RWPE2 (cell line): ENCODE results near the gene CDK14.

Source experiments
- ATAC-seq: fragments of 200-7000 bp; cut with Tn5 transposase; 3 replicates; pipeline ENCODE4 v1.9.1; 2021; ENCODE audit warnings: low read depth
- DNase-seq: peaks from one replicate; pipeline ENCODE4 v3.0.0-alpha.2; 2020; ENCODE audit warnings: low spot score
- H3K27ac ChIP-seq: fragments of 450-650 bp; 2 replicates; pipeline ENCODE4 v1.5.1; 2017; ENCODE audit warnings: mild to moderate bottlenecking; ENCODE audit not compliant: poor library complexity, severe bottlenecking
- H3K27me3 ChIP-seq: fragments of 250-450 bp; sonication (Bioruptor Pico); 2 replicates; pipeline ENCODE4 v1.5.1; 2021; ENCODE audit warnings: mild to moderate bottlenecking, moderate library complexity; ENCODE audit not compliant: insufficient read depth, poor library complexity, severe bottlenecking
- H3K36me3 ChIP-seq: fragments of 250-450 bp; sonication (Bioruptor Pico); 2 replicates; pipeline ENCODE4 v1.5.1; 2020; ENCODE audit warnings: low read depth, mild to moderate bottlenecking, moderate library complexity
- H3K4me1 ChIP-seq: fragments of 250-450 bp; sonication (Bioruptor Pico); 2 replicates; pipeline ENCODE4 v1.5.1; 2021; ENCODE audit warnings: mild to moderate bottlenecking, moderate library complexity; ENCODE audit not compliant: insufficient read depth, poor library complexity, severe bottlenecking
- H3K4me3 ChIP-seq: fragments of 250-450 bp; sonication (Bioruptor Pico); 2 replicates; pipeline ENCODE4 v1.5.1; 2021; ENCODE audit warnings: mild to moderate bottlenecking, moderate library complexity; ENCODE audit not compliant: severe bottlenecking
- H3K9me3 ChIP-seq: fragments of 250-450 bp; sonication (Bioruptor Pico); 2 replicates; pipeline ENCODE4 v1.5.1; 2021; ENCODE audit warnings: mild to moderate bottlenecking, moderate library complexity; ENCODE audit not compliant: severe bottlenecking
- CTCF ChIP-seq: fragments of 450-650 bp; IDR thresholded peaks from one replicate; pipeline ENCODE4 v1.5.1; 2017; ENCODE audit warnings: mild to moderate bottlenecking, moderate library complexity; ENCODE audit not compliant: poor library complexity, severe bottlenecking

The CDK14 gene

GRCh38 chr7:91080351-91080750, 484.2 kb downstream of the CDK14 start:
- H3K27ac ChIP-seq, result no peak overlapping the region
- TF ChIP-seq CTCF, result no peak
- no peak overlapping the region for H3K4me3 ChIP-seq
- no peaks in the 10 kb centered on the region for H3K36me3 ChIP-seq
- DNase-seq, result no peak
- H3K9me3 ChIP-seq, result no peaks in the 10 kb centered on the region
- no peaks in the 10 kb centered on the region for H3K4me1 ChIP-seq
- ATAC-seq, result no peak
- H3K27me3 ChIP-seq, result no peaks in the 10 kb centered on the region

GRCh38 chr7:91082038-91082437, 485.9 kb downstream of the CDK14 start:
- no peak for ATAC-seq
- no peaks in the 10 kb centered on the region for H3K4me1 ChIP-seq
- no peak for TF ChIP-seq CTCF
- no peak overlapping the region for H3K27ac ChIP-seq
- no peak overlapping the region for H3K4me3 ChIP-seq
- no peak for DNase-seq
- H3K36me3 ChIP-seq, result no peaks in the 10 kb centered on the region
- H3K27me3 ChIP-seq, result no peaks in the 10 kb centered on the region
- H3K9me3 ChIP-seq, result no peaks in the 10 kb centered on the region

- DNase-seq (no peak), ATAC-seq (no peak)
- Histone ChIP-seq H3K27ac (no peak overlapping the region), H3K36me3 (no peaks in the 10 kb centered on the region), H3K4me3 (no peak overlapping the region), H3K4me1 (no peaks in the 10 kb centered on the region), H3K27me3 (no peaks in the 10 kb centered on the region), H3K9me3 (no peaks in the 10 kb centered on the region)
- TF ChIP-seq CTCF, result peak; percentile 77
Observed at GRCh38 chr7:91082852-91083495, 486.9 kb downstream of the CDK14 start.

GRCh38 chr7:91083855-91084644, 487.9 kb downstream of the CDK14 start:
- Histone ChIP-seq H3K27me3 (no peaks in the 10 kb centered on the region), H3K4me1 (no peaks in the 10 kb centered on the region), H3K4me3 (no peak overlapping the region), H3K27ac (no peak overlapping the region), H3K9me3 (no peaks in the 10 kb centered on the region), H3K36me3 (no peaks in the 10 kb centered on the region)
- TF ChIP-seq CTCF, result no peak
- ATAC-seq (no peak), DNase-seq (no peak)

GRCh38 chr7:91085175-91085574, 489.1 kb downstream of the CDK14 start:
- TF ChIP-seq CTCF, result no peak
- no peak for ATAC-seq

More at GRCh38 chr7:91085175-91085574, 489.1 kb downstream of the CDK14 start:
- Histone ChIP-seq H3K4me1 (no peaks in the 10 kb centered on the region), H3K4me3 (no peak overlapping the region), H3K27ac (no peak overlapping the region), H3K9me3 (no peaks in the 10 kb centered on the region), H3K27me3 (no peaks in the 10 kb centered on the region), H3K36me3 (no peaks in the 10 kb centered on the region)
- DNase-seq, result no peak
